Large intestine (tissue), 1 donor: Measurements from ENCODE around the gene NXF2B. TPM values are rescaled to one million over a fixed set of nuclear protein-coding genes. Genes with fewer than 3 reads are reported as not detected.

Experiments
- polyA plus RNA-seq: library from polyadenylated mRNA; unstranded; fragments of 120-200 nt; gene quantifications from one replicate; pipeline ENCODE4 v1.2.1, GENCODE V29; 2013

Gene NXF2B
- polyA plus RNA-seq, 1 donor = 0.36 TPM

Other genes with a start within 250 kb of the NXF2B start
- not detected for gene TCP11X1, start 224.7 kb downstream of the NXF2B start, polyA plus RNA-seq
- not detected for gene NXF2, start 192.8 kb downstream of the NXF2B start, polyA plus RNA-seq
- 0.25 TPM for gene TCP11X2, start 31.8 kb upstream of the NXF2B start, polyA plus RNA-seq
- 18.6 TPM for gene TMSB15A, start 76.7 kb upstream of the NXF2B start, polyA plus RNA-seq
- gene ARMCX5, start 159.5 kb upstream of the NXF2B start, polyA plus RNA-seq = 18.5 TPM
- 13.8 TPM for gene GPRASP1, start 211.5 kb upstream of the NXF2B start, polyA plus RNA-seq